Thyroid gland (tissue), 4 donors: ENCODE results near the gene MKI67.

Experiments
- CTCF ChIP-seq, 6 experiments: fragments of 200-600 bp in 3 of 6; fragments of 450-650 bp in 3 of 6; sonication (generic) in 3 of 6; IDR thresholded peaks; one replicate each; pipeline ENCODE4 v1.5.1; 2016 to 2019; ENCODE audit warnings: antibody characterized with exemption in 6 of 6, mild to moderate bottlenecking in 2 of 6, inconsistent platforms in 1 of 6, moderate library complexity in 1 of 6
- POLR2A ChIP-seq, 2 donors: fragments of 450-650 bp; IDR thresholded peaks; one replicate each; pipeline ENCODE4 v1.6.1; 2017; ENCODE audit warnings: antibody characterized with exemption in 2 of 2, mild to moderate bottlenecking in 2 of 2, moderate library complexity in 1 of 2

GRCh38 chr10:128050936-128051335, 75.3 kb downstream of the MKI67 start:
- no peak for TF ChIP-seq CTCF (IDR thresholded peaks at IDR 0.05)
- no peak for TF ChIP-seq POLR2A (IDR thresholded peaks at IDR 0.05)
